Measurements from ENCODE around the gene FRY. TPM values are rescaled to one million over a fixed set of nuclear protein-coding genes. Genes with fewer than 3 reads are reported as not detected.

FRY gene
- total and polyA plus RNA-seq, 2 of the 13 experiments (the other 11 are each of a cell fraction or from before 2014, with no cell fraction given): 8.2 to 13.1 TPM

GRCh38 chr13:32257649-32258048 is 226.1 kb downstream of the FRY start (continued):
- TF ChIP-seq ARID5B (CRISPR knock-in tag; IDR thresholded peaks at IDR 0.05): peak; percentile 50
- no peak for TF ChIP-seq ZNF124 (CRISPR knock-in tag; IDR thresholded peaks at IDR 0.05)

- WGBS (ENCODE audit: low lambda C conversion rate): 87% methylated on average over 1 of the region's 1 CpG
- in situ Hi-C loops (cut with HindIII; ENCODE audit: extremely low pct_ligation_motif_present, low pct_unique_long_range_greater_than_20kb): no loop called here
- no peak overlapping the region for H3K4me3 ChIP-seq (replicated peaks in 1 of 3; ENCODE audit: insufficient read depth in 1 of 3, low read depth in 2 of 3, low read length in 3 of 3)
- FAIRE-seq (no peak), ATAC-seq (peak; percentile 28; the same call in 2 of the 3 replicates), DNase-seq (ENCODE audit: low spot score) (peak; percentile 28)
- H3K4me2 ChIP-seq (ENCODE audit: low read depth, low read length): no peak overlapping the region
- no peaks in the 10 kb centered on the region for H3K36me3 ChIP-seq (replicated peaks in 1 of 2; ENCODE audit: control insufficient read depth in 1 of 2, insufficient read depth in 2 of 2, low read length in 2 of 2)
- CTCF ChIA-PET (ENCODE audit: low intra/inter-chr PET ratio, low total read pairs): no interaction called here
- BruUV-seq (replicated peaks): no TSS peak
- H3K27ac ChIP-seq (ENCODE audit: extremely low read length, insufficient read depth, low read length): peak overlapping the region; percentile 46
- H3K9ac ChIP-seq (ENCODE audit: insufficient read depth, low read depth, low read length): no peak overlapping the region
- H3K27me3 ChIP-seq (ENCODE audit: control insufficient read depth in 1 of 2, insufficient read depth in 2 of 2, low read length in 2 of 2): no peaks in the 10 kb centered on the region
- peaks cover 92% of the 10 kb centered on the region for H3K4me1 ChIP-seq (ENCODE audit: insufficient read depth, low read length)
- POLR2A ChIA-PET: no interaction called here
- H2AFZ ChIP-seq (ENCODE audit: low read length): no peak overlapping the region
- no peaks in the 10 kb centered on the region for H3K9me3 ChIP-seq (ENCODE audit: low read length)
- H3K79me2 ChIP-seq (ENCODE audit: insufficient read depth, low read length): no peaks in the 10 kb centered on the region
- intact Hi-C loops (cut with micrococcal nuclease; ENCODE audit: unreplicated experiment): no loop called here
- H4K20me1 ChIP-seq (ENCODE audit: insufficient read depth, low read length): no peaks in the 10 kb centered on the region
- TF ChIP-seq STAG1 (CRISPR knock-in tag; IDR thresholded peaks at IDR 0.05) (peak; percentile 33; the same call in 1 of the 2 replicates), ZKSCAN5 (CRISPR knock-in tag; IDR thresholded peaks at IDR 0.05) (no peak), TRIM24 (CRISPR knock-in tag; IDR thresholded peaks at IDR 0.05) (no peak), ZNF317 (CRISPR knock-in tag; IDR thresholded peaks at IDR 0.05) (no peak), FOXO1 (CRISPR knock-in tag; IDR thresholded peaks at IDR 0.05) (no peak), SMAD1 (CRISPR knock-in tag; IDR thresholded peaks at IDR 0.05; ENCODE audit: borderline replicate concordance, low read depth) (no peak), HNRNPLL (IDR thresholded peaks at IDR 0.05; ENCODE audit: low read depth, low read length, poor library complexity, severe bottlenecking) (no peak), MBNL3 (CRISPR knock-in tag; conservative IDR thresholded peaks at IDR 0.05) (no peak), RORA (CRISPR knock-in tag; IDR thresholded peaks at IDR 0.05) (no peak), TGIF2 (CRISPR knock-in tag; IDR thresholded peaks at IDR 0.05) (0 out of 2 replicates have a peak, but pooled peaks have one; percentile 25), HNF4G (IDR thresholded peaks at IDR 0.05; ENCODE audit: borderline replicate concordance, low read depth, low read length) (0 out of 2 replicates have a peak, but pooled peaks have one; percentile 19), HNF4G (CRISPR knock-in tag; IDR thresholded peaks at IDR 0.05; ENCODE audit: borderline replicate concordance, low read depth) (no peak)
- TF ChIP-seq, protein P1, sequence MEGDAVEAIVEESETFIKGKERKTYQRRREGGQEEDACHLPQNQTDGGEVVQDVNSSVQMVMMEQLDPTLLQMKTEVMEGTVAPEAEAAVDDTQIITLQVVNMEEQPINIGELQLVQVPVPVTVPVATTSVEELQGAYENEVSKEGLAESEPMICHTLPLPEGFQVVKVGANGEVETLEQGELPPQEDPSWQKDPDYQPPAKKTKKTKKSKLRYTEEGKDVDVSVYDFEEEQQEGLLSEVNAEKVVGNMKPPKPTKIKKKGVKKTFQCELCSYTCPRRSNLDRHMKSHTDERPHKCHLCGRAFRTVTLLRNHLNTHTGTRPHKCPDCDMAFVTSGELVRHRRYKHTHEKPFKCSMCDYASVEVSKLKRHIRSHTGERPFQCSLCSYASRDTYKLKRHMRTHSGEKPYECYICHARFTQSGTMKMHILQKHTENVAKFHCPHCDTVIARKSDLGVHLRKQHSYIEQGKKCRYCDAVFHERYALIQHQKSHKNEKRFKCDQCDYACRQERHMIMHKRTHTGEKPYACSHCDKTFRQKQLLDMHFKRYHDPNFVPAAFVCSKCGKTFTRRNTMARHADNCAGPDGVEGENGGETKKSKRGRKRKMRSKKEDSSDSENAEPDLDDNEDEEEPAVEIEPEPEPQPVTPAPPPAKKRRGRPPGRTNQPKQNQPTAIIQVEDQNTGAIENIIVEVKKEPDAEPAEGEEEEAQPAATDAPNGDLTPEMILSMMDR (CRISPR knock-in tag; IDR thresholded peaks at IDR 0.05): peak; percentile 41
Measured at GRCh38 chr13:32259116-32259515, 227.5 kb downstream of the FRY start.

Data from HepG2 (cell line).